Ovary (tissue), 9 donors: Measurements from ENCODE around the gene AUTS2. TPM values are rescaled to one million over a fixed set of nuclear protein-coding genes. Genes with fewer than 3 reads are reported as not detected.

Experiments
- DNase-seq, 5 donors: peaks; one replicate each; pipeline ENCODE4 v3.0.0-alpha.2; 2019 to 2020
- H3K27ac ChIP-seq, 2 donors: fragments of 200-600 bp; one replicate each; pipeline versions ENCODE4 v1.5.1 to v1.8.0; 2019 to 2022
- H3K27me3 ChIP-seq: fragments of 200-600 bp; one replicate; pipeline ENCODE4 v1.8.0; 2022
- H3K36me3 ChIP-seq: fragments of 200-600 bp; sonication (generic); one replicate; pipeline ENCODE4 v1.5.1; 2019
- H3K4me1 ChIP-seq: one replicate; pipeline ENCODE4 v1.8.1; 2013; ENCODE audit warnings: mild to moderate bottlenecking, moderate library complexity; ENCODE audit not compliant: insufficient read depth
- H3K4me3 ChIP-seq: fragments of 200-600 bp; sonication (generic); one replicate; pipeline ENCODE4 v1.5.1; 2017
- H3K9me3 ChIP-seq, 2 donors: fragments of 200-600 bp in 1 of 2; sonication (generic) in 1 of 2; one replicate each; pipeline versions ENCODE4 v1.5.1 to v1.8.1; 2013 to 2019; ENCODE audit warnings: mild to moderate bottlenecking in 1 of 2, moderate library complexity in 1 of 2
- EP300 ChIP-seq: sonication (generic); formaldehyde crosslinking; IDR thresholded peaks from one replicate; pipeline ENCODE4 v1.6.1; 2017; ENCODE audit warnings: antibody characterized with exemption
- POLR2A ChIP-seq: fragments of 450-650 bp; IDR thresholded peaks from one replicate; pipeline ENCODE4 v1.6.1; 2017; ENCODE audit warnings: antibody characterized with exemption, mild to moderate bottlenecking, moderate library complexity
- WGBS, 3 donors: extraction: QIAGEN DNeasy Blood & Tissue Kit in 1 of 3; methylation state at CpG; one replicate each; pipeline versions ENCODE4 v1.1.5 to v1.1.7; 2013 to 2017; 5-methylcytosine and 5-hydroxymethylcytosine counted together
- intact Hi-C, 4 donors: fragments of 100-400 bp; cut with DNase I; formaldehyde crosslinking; loops; one replicate each; pipeline versions ENCODE4 v1.11.0 to v1.15.1; 2022 to 2023
- polyA plus RNA-seq, 2 donors: library from polyadenylated mRNA; stranded (reverse); fragments of 200-250 nt in 1 of 2; fragments of 350-450 nt in 1 of 2; fragmentation: Illumina TruSeq in 1 of 2; extraction: RNeasy Lipid Tissue Mini Kit (QIAGEN cat#74804) in 1 of 2; gene quantifications; one replicate each; pipeline ENCODE4 v1.2.3, GENCODE V29; 2013 to 2014
- total RNA-seq, 7 donors: library from RNA; depleted of rRNA in 2 of 7; stranded (reverse); fragments of >200 nt in 2 of 7; fragmentation: NEBNext Ultra II Directional in 3 of 7; extraction: Animal tissue kit (Norgen Biotek cat#: 25700) in 3 of 7; gene quantifications; one replicate each; pipeline versions ENCODE4 v1.1.0 to v1.2.4, GENCODE V29; 2016 to 2023
- TF ChIP-seq, protein P1 (sequence below), 3 donors: fragments of 450-650 bp in 2 of 3; fragments of 200-600 bp in 1 of 3; IDR thresholded peaks; one replicate each; pipeline versions ENCODE4 v1.5.1 to v1.8.0; 2016 to 2022; ENCODE audit warnings: antibody characterized with exemption in 3 of 3, mild to moderate bottlenecking in 1 of 3
- donor health status: DM: no; HTN: no; CAD: no; lungs with moderate emphysema.
- donor health status: DM: no; HTN: no; CAD: no.
- donor health status: Bipolar disorder and iron deficiency.
- donor health status: DM: yes; HTN: yes; CAD: no.
- donor health status: DM: no; HTN: no; CAD: no.
- donor health status: DM: yes; HTN: yes; CAD: no.

The AUTS2 gene
- total and polyA plus RNA-seq, 9 donors, result 18.3 to 60.9 (median 44.9) TPM

DNA sequence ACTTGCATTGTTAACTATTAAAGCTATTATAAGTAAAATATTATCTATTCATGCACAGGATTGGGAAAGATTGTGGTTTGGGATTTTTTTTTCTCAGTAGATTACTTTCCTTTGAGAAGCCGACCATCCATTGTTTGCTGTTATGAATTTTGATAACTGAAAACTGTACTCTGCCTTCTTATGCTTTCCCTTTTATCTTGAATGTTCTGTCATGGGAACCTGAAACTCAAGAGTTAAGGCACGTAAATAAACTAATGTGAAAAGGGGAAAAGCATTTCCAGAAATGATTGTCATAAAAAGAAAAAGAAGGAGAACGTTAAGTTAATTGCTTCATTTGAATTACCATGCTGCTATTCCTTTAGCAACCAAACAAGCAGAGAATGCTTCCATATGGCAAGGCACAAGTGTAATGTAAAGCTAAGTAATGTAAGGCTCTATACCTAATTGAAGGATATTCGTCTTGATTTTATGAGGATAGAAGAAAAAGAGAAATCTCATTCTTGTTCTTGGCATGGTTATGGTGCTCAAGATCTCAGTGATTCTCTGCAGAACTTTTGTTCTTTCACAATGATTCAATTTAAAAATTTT, 370.8 kb downstream of the AUTS2 start:
- Histone ChIP-seq H3K36me3 (no peaks in the 10 kb centered on the region), H3K9me3 (no peaks in the 10 kb centered on the region), H3K27me3 (no peaks in the 10 kb centered on the region), H3K4me3 (no peak overlapping the region), H3K4me1 (peaks cover 3% of the 10 kb centered on the region), H3K27ac (no peak overlapping the region)
- 82 to 89% (median 89%) methylated on average over 4 of the region's 4 CpGs for WGBS, 3 donors
- intact Hi-C loops, result no loop called here
- TF ChIP-seq, protein P1, sequence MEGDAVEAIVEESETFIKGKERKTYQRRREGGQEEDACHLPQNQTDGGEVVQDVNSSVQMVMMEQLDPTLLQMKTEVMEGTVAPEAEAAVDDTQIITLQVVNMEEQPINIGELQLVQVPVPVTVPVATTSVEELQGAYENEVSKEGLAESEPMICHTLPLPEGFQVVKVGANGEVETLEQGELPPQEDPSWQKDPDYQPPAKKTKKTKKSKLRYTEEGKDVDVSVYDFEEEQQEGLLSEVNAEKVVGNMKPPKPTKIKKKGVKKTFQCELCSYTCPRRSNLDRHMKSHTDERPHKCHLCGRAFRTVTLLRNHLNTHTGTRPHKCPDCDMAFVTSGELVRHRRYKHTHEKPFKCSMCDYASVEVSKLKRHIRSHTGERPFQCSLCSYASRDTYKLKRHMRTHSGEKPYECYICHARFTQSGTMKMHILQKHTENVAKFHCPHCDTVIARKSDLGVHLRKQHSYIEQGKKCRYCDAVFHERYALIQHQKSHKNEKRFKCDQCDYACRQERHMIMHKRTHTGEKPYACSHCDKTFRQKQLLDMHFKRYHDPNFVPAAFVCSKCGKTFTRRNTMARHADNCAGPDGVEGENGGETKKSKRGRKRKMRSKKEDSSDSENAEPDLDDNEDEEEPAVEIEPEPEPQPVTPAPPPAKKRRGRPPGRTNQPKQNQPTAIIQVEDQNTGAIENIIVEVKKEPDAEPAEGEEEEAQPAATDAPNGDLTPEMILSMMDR (IDR thresholded peaks at IDR 0.05), result no peak
- TF ChIP-seq POLR2A, result no peak
- TF ChIP-seq EP300, result no peak
- no peak for DNase-seq

DNA sequence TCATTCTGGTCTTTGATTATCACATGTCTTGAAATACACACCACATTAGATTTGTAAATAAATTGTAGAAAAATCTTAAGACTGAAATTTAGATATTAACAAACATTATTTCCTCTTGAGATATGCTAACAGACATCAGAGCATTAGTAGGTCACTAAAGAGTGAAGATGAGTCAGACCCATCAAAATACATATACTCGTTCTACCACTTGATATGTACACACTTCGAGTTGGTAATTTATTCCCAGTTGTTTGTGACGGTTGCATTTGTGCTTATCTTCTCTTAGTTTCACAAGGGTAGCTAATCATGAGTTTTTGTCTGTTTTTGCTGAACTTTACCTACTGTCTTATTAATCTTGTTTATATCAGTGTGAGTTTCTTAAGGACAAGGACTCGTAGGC, 383.4 kb downstream of the AUTS2 start:
- intact Hi-C loops, result no loop called here
- Histone ChIP-seq H3K9me3 (no peaks in the 10 kb centered on the region), H3K4me1 (peaks cover 5% of the 10 kb centered on the region), H3K4me3 (no peak overlapping the region), H3K27me3 (no peaks in the 10 kb centered on the region), H3K27ac (no peak overlapping the region), H3K36me3 (no peaks in the 10 kb centered on the region)
- 85 to 87% (median 86%) methylated on average over 4 of the region's 4 CpGs for WGBS, 3 donors
- no peak for DNase-seq
- TF ChIP-seq, protein P1 (IDR thresholded peaks at IDR 0.05), result no peak
- TF ChIP-seq EP300 (no peak), POLR2A (no peak)

DNA sequence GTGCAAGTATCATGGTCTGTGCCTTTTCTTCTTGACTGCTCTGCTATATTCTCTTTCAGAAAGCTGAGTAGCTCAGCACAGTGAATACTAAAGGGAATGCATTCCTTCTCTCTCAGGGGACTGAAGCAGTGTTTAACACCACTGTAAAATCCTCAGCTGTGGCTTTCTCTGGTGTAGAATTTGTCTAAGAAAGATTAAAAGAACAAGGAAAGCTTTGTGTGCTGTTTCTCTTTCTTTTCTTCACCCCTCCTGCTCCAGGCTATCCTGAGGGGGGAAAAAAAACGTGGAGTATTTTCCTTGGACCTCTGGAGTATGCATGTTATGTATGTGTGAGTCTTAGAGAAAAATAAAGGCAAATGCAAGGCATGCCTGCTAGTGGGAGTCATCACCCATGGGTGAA, 383.9 kb downstream of the AUTS2 start:
- intact Hi-C loops, result no loop called here
- no peak overlapping the region for H3K27ac ChIP-seq
- no peak overlapping the region for H3K4me3 ChIP-seq
- no peaks in the 10 kb centered on the region for H3K36me3 ChIP-seq
- no peaks in the 10 kb centered on the region for H3K27me3 ChIP-seq
- H3K4me1 ChIP-seq, result peaks cover 5% of the 10 kb centered on the region
- no peak for TF ChIP-seq POLR2A
- H3K9me3 ChIP-seq, result no peaks in the 10 kb centered on the region
- no peak for DNase-seq
- WGBS, 3 donors, result 33 to 58% (median 33%) methylated on average over 1 of the region's 1 CpG

DNA sequence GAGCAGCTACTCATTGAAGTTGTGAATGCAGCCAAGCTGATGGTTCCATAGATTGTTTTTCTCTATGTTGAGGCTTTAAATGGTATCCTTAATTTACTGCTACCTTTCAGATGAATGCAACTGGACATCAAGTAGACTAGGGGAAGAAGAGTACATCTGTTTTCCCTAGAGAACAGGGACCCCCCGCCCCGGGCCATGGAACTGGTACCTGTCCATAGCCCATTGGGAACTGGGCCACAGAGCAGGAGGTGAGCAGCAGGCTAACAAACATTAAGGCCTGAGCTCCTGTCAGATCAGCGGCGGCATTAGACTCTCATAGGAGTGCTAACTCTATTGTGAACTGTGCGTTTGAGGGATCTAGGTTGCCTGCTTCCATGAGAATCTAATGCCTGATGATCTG, 391.3 kb downstream of the AUTS2 start:
- H3K36me3 ChIP-seq, result no peaks in the 10 kb centered on the region
- H3K27me3 ChIP-seq, result no peaks in the 10 kb centered on the region
- H3K27ac ChIP-seq, result no peak overlapping the region
- DNase-seq, result no peak
- no peak overlapping the region for H3K4me3 ChIP-seq
- no peaks in the 10 kb centered on the region for H3K9me3 ChIP-seq
- 96 to 98% (median 96%) methylated on average over 5 of the region's 5 CpGs for WGBS, 3 donors
- TF ChIP-seq, protein P1 (IDR thresholded peaks at IDR 0.05), result no peak
- TF ChIP-seq POLR2A (no peak), EP300 (no peak)
- intact Hi-C loops, result no loop called here
- H3K4me1 ChIP-seq, result peaks cover 2% of the 10 kb centered on the region

DNA sequence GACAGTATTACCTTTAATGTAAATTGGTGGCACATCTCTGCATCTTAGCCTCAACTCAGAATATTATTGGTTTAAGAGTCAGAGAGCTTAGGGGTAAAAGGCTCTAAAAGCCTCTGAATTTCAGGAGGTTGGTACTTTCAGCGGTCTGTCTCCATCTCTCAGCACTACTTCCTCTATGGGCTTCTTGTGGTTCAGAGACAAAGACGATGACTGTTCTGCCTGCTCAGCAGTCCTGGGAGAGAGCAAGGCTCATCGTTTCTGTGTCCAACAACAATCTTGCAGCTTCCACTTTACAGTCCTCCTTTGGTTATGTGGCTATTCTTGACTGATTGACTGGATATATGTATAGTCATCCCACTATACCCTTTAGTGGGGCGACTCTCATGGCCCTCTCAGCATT, 394.7 kb downstream of the AUTS2 start:
- TF ChIP-seq POLR2A, result no peak
- no peak for TF ChIP-seq EP300
- TF ChIP-seq, protein P1 (IDR thresholded peaks at IDR 0.05), result no peak
- 87 to 95% (median 89%) methylated on average over 4 of the region's 4 CpGs for WGBS, 3 donors
- intact Hi-C loops, result no loop called here
- Histone ChIP-seq H3K36me3 (no peaks in the 10 kb centered on the region), H3K4me3 (no peak overlapping the region), H3K4me1 (peaks cover 2% of the 10 kb centered on the region), H3K27ac (no peak overlapping the region), H3K9me3 (no peaks in the 10 kb centered on the region), H3K27me3 (no peaks in the 10 kb centered on the region)
- no peak for DNase-seq
